H1 (cell line): ENCODE data around the gene POMZP3. TPM values are rescaled to one million over a fixed set of nuclear protein-coding genes. Genes with fewer than 3 reads are reported as not detected.
"Not testable (repeated sequence)": the region's sequence is repeated elsewhere in the genome, so short reads cannot be mapped to it uniquely, and the experiment has no call there.

Experiments
- CTCF ChIA-PET: fragments of 300-600 bp; sonication (Branson Sonifier 250); formaldehyde crosslinking; loops from one replicate; lab custom pipeline; 2021; ENCODE audit not compliant: partially characterized antibody; lab: Charles Lee
- POLR2A ChIA-PET: fragments of 300-600 bp; sonication (Branson Sonifier 250); formaldehyde crosslinking; loops from one replicate; lab custom pipeline; 2021; ENCODE audit warnings: inconsistent platforms; ENCODE audit not compliant: partially characterized antibody; lab: Charles Lee
- DNase-seq, 2 experiments: peaks; one replicate each; pipeline versions ENCODE4 v3.0.0 to v3.0.0-alpha.2; 2010 to 2022; ENCODE audit warnings: low spot score in 2 of 2, low read depth in 1 of 2, mixed read lengths in 1 of 2
- FAIRE-seq: peaks from 2 replicates; lab custom pipeline; 2011; peaks lifted over from hg19 to GRCh38; lab: Jason Lieb, UNC
- H2AFZ ChIP-seq: 2 replicates; pipeline ENCODE4 v1.8.1; 2012; ENCODE audit warnings: low read length, inconsistent platforms
- H2AK5ac ChIP-seq: 2 replicates; pipeline ENCODE4 v1.6.1; 2013; ENCODE audit warnings: low read depth, low read length
- H2BK120ac ChIP-seq: replicated peaks from 2 replicates; pipeline ENCODE3; 2013; ENCODE audit warnings: low read depth, low read length, inconsistent platforms
- H2BK12ac ChIP-seq: 2 replicates; pipeline ENCODE4 v1.6.1; 2013; ENCODE audit warnings: low read depth, low read length
- H2BK15ac ChIP-seq: 2 replicates; pipeline ENCODE4 v1.6.1; 2013; ENCODE audit warnings: low read length
- H2BK20ac ChIP-seq: 2 replicates; pipeline ENCODE4 v1.6.1; 2013; ENCODE audit warnings: low read length
- H2BK5ac ChIP-seq: 2 replicates; pipeline ENCODE4 v1.6.1; 2013; ENCODE audit warnings: low read depth, low read length
- H3K14ac ChIP-seq: 2 replicates; pipeline ENCODE4 v1.6.1; 2013; ENCODE audit warnings: inconsistent platforms; ENCODE audit not compliant: insufficient read length
- H3K18ac ChIP-seq: 2 replicates; pipeline ENCODE4 v1.6.1; 2013; ENCODE audit warnings: low read length; ENCODE audit errors: extremely low read depth
- H3K23ac ChIP-seq: 2 replicates; pipeline ENCODE4 v1.6.1; 2013; ENCODE audit warnings: inconsistent platforms; ENCODE audit not compliant: insufficient read length
- H3K23me2 ChIP-seq: 2 replicates; pipeline ENCODE4 v1.6.1; 2013; ENCODE audit warnings: low read depth, low read length
- H3K27ac ChIP-seq: 2 replicates; pipeline ENCODE4 v1.6.1; 2011; ENCODE audit warnings: low read depth, low read length, inconsistent platforms
- H3K27me3 ChIP-seq, 4 experiments: replicated peaks in 1 of 4; 1 replicate in 1 of 4; 2 replicates in 3 of 4; pipeline versions ENCODE4 v1.6.1 to v1.8.1; 2011 to 2013; ENCODE audit warnings: low read length in 3 of 4, mild to moderate bottlenecking in 3 of 4, inconsistent platforms in 2 of 4, mixed read lengths in 2 of 4, moderate library complexity in 1 of 4; ENCODE audit not compliant: control insufficient read depth in 3 of 4, insufficient read depth in 3 of 4; ENCODE audit errors: extremely low read depth in 1 of 4
- H3K36me3 ChIP-seq, 4 experiments: 2 replicates each; pipeline versions ENCODE4 v1.6.1 to v1.8.1; 2011 to 2013; ENCODE audit warnings: mild to moderate bottlenecking in 4 of 4, low read length in 3 of 4, moderate library complexity in 2 of 4, control low read depth in 1 of 4, inconsistent platforms in 1 of 4; ENCODE audit not compliant: insufficient read depth in 4 of 4, control insufficient read depth in 2 of 4
- H3K4ac ChIP-seq: replicated peaks from 2 replicates; pipeline ENCODE3; 2013; ENCODE audit warnings: low read length, low read depth, mixed read lengths, inconsistent platforms; ENCODE audit not compliant: insufficient read length
- H3K4me1 ChIP-seq, 4 experiments: replicated peaks in 1 of 4; 1 replicate in 1 of 4; 2 replicates in 3 of 4; pipeline versions ENCODE4 v1.6.1 to v1.8.1; 2011 to 2013; ENCODE audit warnings: low read length in 3 of 4, inconsistent platforms in 2 of 4, mixed read lengths in 1 of 4; ENCODE audit not compliant: insufficient read depth in 4 of 4, control insufficient read depth in 3 of 4
- H3K4me2 ChIP-seq, 2 experiments: 2 replicates each; pipeline versions ENCODE4 v1.6.1 to v1.8.1; 2011 to 2013; ENCODE audit warnings: low read depth in 2 of 2, low read length in 2 of 2, control low read depth in 1 of 2, inconsistent platforms in 1 of 2, mild to moderate bottlenecking in 1 of 2; ENCODE audit not compliant: insufficient read depth in 1 of 2
- H3K4me3 ChIP-seq, 4 experiments: fragments of 200-600, 300-600 bp in 1 of 4; sonication (generic), shearing (Covaris generic), sonication (Bioruptor Twin) in 1 of 4; 2 replicates each; pipeline versions ENCODE4 v1.5.1 to v1.8.1; 2011 to 2016; ENCODE audit warnings: low read length in 4 of 4, low read depth in 3 of 4, control low read depth in 2 of 4, inconsistent platforms in 2 of 4, mild to moderate bottlenecking in 2 of 4, mixed read lengths in 1 of 4, moderate library complexity in 1 of 4; ENCODE audit not compliant: insufficient read depth in 2 of 4; ENCODE audit errors: extremely low read depth in 1 of 4
- H3K56ac ChIP-seq: replicated peaks from 2 replicates; pipeline ENCODE3; 2013; ENCODE audit warnings: low read depth, mild to moderate bottlenecking, mixed read lengths, low read length, inconsistent platforms; ENCODE audit not compliant: insufficient read length
- H3K79me1 ChIP-seq: 2 replicates; pipeline ENCODE4 v1.6.1; 2013; ENCODE audit warnings: low read depth, low read length, control low read depth
- H3K79me2 ChIP-seq, 2 experiments: 2 replicates each; pipeline versions ENCODE4 v1.6.1 to v1.8.1; 2012 to 2013; ENCODE audit warnings: low read length in 2 of 2, mild to moderate bottlenecking in 2 of 2, inconsistent platforms in 1 of 2; ENCODE audit not compliant: insufficient read depth in 2 of 2, control insufficient read depth in 1 of 2
- H3K9ac ChIP-seq, 4 experiments: replicated peaks in 1 of 4; 1 replicate in 1 of 4; 2 replicates in 3 of 4; pipeline versions ENCODE4 v1.6.1 to v1.8.1; 2011 to 2013; ENCODE audit warnings: low read depth in 3 of 4, low read length in 3 of 4, control low read depth in 2 of 4, mild to moderate bottlenecking in 2 of 4, moderate library complexity in 2 of 4, inconsistent platforms in 1 of 4; ENCODE audit errors: extremely low read depth in 1 of 4
- H3K9me3 ChIP-seq, 2 experiments: 2 replicates each; pipeline versions ENCODE4 v1.6.1 to v1.8.1; 2012 to 2013; ENCODE audit warnings: mild to moderate bottlenecking in 2 of 2, moderate library complexity in 2 of 2, control low read depth in 1 of 2, inconsistent platforms in 1 of 2, low read depth in 1 of 2, low read length in 1 of 2, mixed read lengths in 1 of 2; ENCODE audit not compliant: insufficient read depth in 2 of 2
- H4K20me1 ChIP-seq, 2 experiments: replicated peaks in 1 of 2; 2 replicates each; pipeline versions ENCODE3 to v1.8.1; 2011 to 2013; ENCODE audit warnings: inconsistent platforms in 2 of 2, low read length in 2 of 2, mild to moderate bottlenecking in 1 of 2; ENCODE audit not compliant: insufficient read depth in 2 of 2, control insufficient read depth in 1 of 2
- H4K5ac ChIP-seq: 2 replicates; pipeline ENCODE4 v1.6.1; 2013; ENCODE audit warnings: low read length, low read depth, mixed read lengths, inconsistent platforms; ENCODE audit not compliant: insufficient read length
- H4K8ac ChIP-seq: 2 replicates; pipeline ENCODE4 v1.8.0; 2013; ENCODE audit warnings: mild to moderate bottlenecking, moderate library complexity, low read length, inconsistent platforms; ENCODE audit not compliant: insufficient read depth; ENCODE audit errors: extremely low read depth
- H4K91ac ChIP-seq: replicated peaks from 2 replicates; pipeline ENCODE3; 2013; ENCODE audit warnings: low read length, mixed read lengths, inconsistent platforms; ENCODE audit not compliant: insufficient read length
- CREB1 ChIP-seq: IDR thresholded peaks from 2 replicates; pipeline ENCODE4 v1.6.1; 2012; ENCODE audit warnings: inconsistent platforms
- KDM4A ChIP-seq: IDR thresholded peaks from one replicate; pipeline ENCODE4 v1.7.1; 2012; ENCODE audit warnings: low read depth, mild to moderate bottlenecking, moderate library complexity, low read length, inconsistent platforms; ENCODE audit not compliant: severe bottlenecking
- POLR2A ChIP-seq, 2 experiments: IDR thresholded peaks; 1 replicate in 1 of 2; 2 replicates in 1 of 2; pipeline ENCODE4 v1.6.1; 2011; ENCODE audit warnings: low read depth in 2 of 2, low read length in 2 of 2, mild to moderate bottlenecking in 2 of 2; ENCODE audit errors: control extremely low read depth in 1 of 2
- TAF1 ChIP-seq: IDR thresholded peaks from 2 replicates; pipeline ENCODE4 v1.6.1; 2011; ENCODE audit warnings: mild to moderate bottlenecking, low read depth, low read length
- WGBS, 2 experiments: shearing (Covaris generic) in 1 of 2; methylation state at CpG; one replicate each; pipeline versions ENCODE4 v1.1.6 to v1.1.7; 2013 to 2015; ENCODE audit warnings: low lambda C conversion rate in 2 of 2, mixed read lengths in 2 of 2, inconsistent platforms in 1 of 2, low coverage in 1 of 2, missing lambda C conversion rate in 1 of 2; ENCODE audit not compliant: insufficient replicate concordance in 2 of 2, insufficient coverage in 1 of 2, insufficient read length in 1 of 2; ENCODE audit errors: extremely low coverage in 1 of 2, missing lambda C conversion rate in 1 of 2; 5-methylcytosine and 5-hydroxymethylcytosine counted together
- long read RNA-seq, 2 experiments: library from RNA in 1 of 2; library from capped mRNA in 1 of 2; stranded (forward); transcript quantifications; one replicate each; pipeline ENCODE4 v2.0.0, GENCODE V29; 2021; ENCODE audit warnings: inconsistent platforms in 1 of 2
- polyA minus RNA-seq, 3 experiments: library from RNA; depleted of rRNA, polyadenylated mRNA; stranded (reverse); fragments of >200 nt; gene quantifications; 1 replicate in 2 of 3; 2 replicates in 1 of 3; pipeline ENCODE4 v1.2.3, GENCODE V29; 2011
- polyA plus RNA-seq, 7 experiments: library from polyadenylated mRNA; depleted of rRNA in 3 of 7; stranded (reverse) in 5 of 7; unstranded in 2 of 7; fragments of >200 nt in 5 of 7; fragments of 200-250 nt in 2 of 7; gene quantifications; 1 replicate in 5 of 7; 2 replicates in 1 of 7; 4 replicates in 1 of 7; pipeline versions ENCODE4 v1.2.1 to v1.2.3, GENCODE V29; 2011 to 2013; ENCODE audit warnings: missing spikeins in 2 of 7, mixed read lengths in 2 of 7
- total RNA-seq: library from RNA; stranded (reverse); fragmentation: NEBNext Ultra II Directional; extraction: Animal tissue kit (Norgen Biotek cat#: 25700); gene quantifications from 2 replicates; pipeline ENCODE4 v1.2.1, GENCODE V29; 2021

The POMZP3 gene
- total RNA-seq: 6.2 and 9.0 TPM in 2 replicates
- 3.2 and 5.4 TPM in 2 replicates for polyA plus RNA-seq (2011; rRNA removed)
- 3.0 TPM for polyA plus RNA-seq (2011; cell fraction: cytosol; rRNA removed)
- 5.5 TPM for polyA plus RNA-seq (2011; cell fraction: nucleus; rRNA removed)
- 5.3 to 7.6 TPM (median 6.2 TPM) in 4 replicates for polyA plus RNA-seq (2012, experiment 1 of 2)
- polyA plus RNA-seq (2012, experiment 2 of 2): 4.3 TPM
- 4.4 TPM for polyA plus RNA-seq (2013, experiment 1 of 2)
- polyA plus RNA-seq (2013, experiment 2 of 2): 4.4 TPM
- 3.2 and 5.5 TPM in 2 replicates for polyA minus RNA-seq (2011; rRNA and poly(A)+ RNA removed)
- 5.4 TPM for polyA minus RNA-seq (2011; cell fraction: cytosol; rRNA and poly(A)+ RNA removed)
- polyA minus RNA-seq (2011; cell fraction: nucleus; rRNA and poly(A)+ RNA removed): 13.5 TPM
- long read RNA-seq, experiment 1, partial matches to known transcripts: 3 of 8 reads
- long read RNA-seq, experiment 1, other reads (novel, unspliced or antisense): 2 of 8 reads
- long read RNA-seq, experiment 2, partial matches to known transcripts: 0 of 1 reads
- long read RNA-seq, experiment 2, other reads (novel, unspliced or antisense): 1 of 1 reads

DNA sequence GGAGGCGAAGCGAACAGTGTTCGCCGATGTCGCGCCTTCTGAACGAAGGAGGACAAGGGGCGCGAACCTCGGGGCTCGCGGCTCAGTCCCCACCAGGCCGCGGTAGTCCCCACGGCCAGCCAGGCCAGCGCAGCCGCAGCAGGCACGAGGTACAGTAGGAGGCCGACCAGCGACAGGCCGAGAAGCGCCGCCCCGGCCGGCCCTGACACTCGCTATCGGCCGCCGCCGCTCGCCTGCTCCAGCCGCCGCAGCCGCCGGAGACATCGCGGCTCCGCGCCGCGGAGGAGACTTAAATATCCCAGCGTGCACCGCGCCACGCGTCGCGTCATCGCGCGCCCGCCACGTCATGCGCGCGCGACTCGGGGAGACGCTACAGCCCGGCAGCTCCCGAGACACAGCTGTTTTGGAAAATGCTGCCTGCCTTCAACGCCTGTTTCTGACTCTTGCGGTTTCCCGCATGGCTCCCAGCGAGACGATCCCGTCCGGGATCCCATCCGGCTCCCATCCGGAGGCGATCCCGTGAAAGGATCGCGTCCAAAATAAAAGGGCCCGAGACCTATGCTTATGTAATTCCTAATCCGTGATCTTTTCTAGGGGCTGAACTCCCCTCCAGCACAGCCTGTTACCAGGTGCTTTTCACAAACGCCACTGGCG lies at the start of gene POMZP3:
Gene POMZP3, minus strand, starts transcription at position 291 of the 654 bp plus-strand sequence. CDS start 1,215 bp downstream, outside the sequence.
- H4K5ac ChIP-seq, H3K79me1 ChIP-seq, H3K56ac ChIP-seq, H2BK15ac ChIP-seq, H2BK12ac ChIP-seq, H2AFZ ChIP-seq, H4K20me1 ChIP-seq, H2BK120ac ChIP-seq, H3K79me2 ChIP-seq, FAIRE-seq, H2AK5ac ChIP-seq, H3K27me3 ChIP-seq, H3K18ac ChIP-seq, H3K27ac ChIP-seq, H2BK20ac ChIP-seq, H3K36me3 ChIP-seq, H3K4ac ChIP-seq, H3K4me1 ChIP-seq, CTCF ChIA-PET, H3K23ac ChIP-seq, H2BK5ac ChIP-seq, H3K14ac ChIP-seq, H3K9me3 ChIP-seq, H3K23me2 ChIP-seq, H4K91ac ChIP-seq: not testable (repeated sequence)
- TF ChIP-seq TAF1: peak; percentile 46; the same call in 1 of the 2 replicates
- peak; percentile 24 for TF ChIP-seq KDM4A
- TF ChIP-seq POLR2A (IDR thresholded peaks at IDR 0.05; ENCODE audit: control extremely low read depth in 1 of 2, low read depth in 2 of 2, low read length in 2 of 2): peak in 1 of 2 experiments; percentile 67; a peak in 1 of 3 replicates
- TF ChIP-seq CREB1: peak; percentile 83
- POLR2A ChIA-PET: interaction anchor here (0.7 kb wide), 1 partner anchor 1585 kb away, joined by 3 read pairs; no protein-coding TSS in a partner anchor
- DNase-seq: peak in 1 of 2 experiments; percentile 78
- Histone ChIP-seq H3K4me3 (peak within 1 kb of the TSS; percentile 49 to 84 (median 61)), H4K8ac (peak within 1 kb of the TSS; percentile 85; the same call in 1 of the 2 replicates), H3K9ac (peak within 1 kb of the TSS; percentile 43 to 92 (median 66)), H3K4me2 (peak within 1 kb of the TSS; percentile 56 to 65)
- no CpG with 5 or more reads among the region's 78 CpGs for whole genome bisulfite sequencing, 2 experiments
